Endothelial cell of hepatic sinusoid (primary cell): ENCODE results near the gene PRKAA2.

ENCODE experiments used
- in situ Hi-C: cut with HindIII; loops from 2 replicates; pipeline ENCODE4 v1.10.0; 2017; ENCODE audit warnings: low sequenced_read_pairs

The PRKAA2 gene

DNA sequence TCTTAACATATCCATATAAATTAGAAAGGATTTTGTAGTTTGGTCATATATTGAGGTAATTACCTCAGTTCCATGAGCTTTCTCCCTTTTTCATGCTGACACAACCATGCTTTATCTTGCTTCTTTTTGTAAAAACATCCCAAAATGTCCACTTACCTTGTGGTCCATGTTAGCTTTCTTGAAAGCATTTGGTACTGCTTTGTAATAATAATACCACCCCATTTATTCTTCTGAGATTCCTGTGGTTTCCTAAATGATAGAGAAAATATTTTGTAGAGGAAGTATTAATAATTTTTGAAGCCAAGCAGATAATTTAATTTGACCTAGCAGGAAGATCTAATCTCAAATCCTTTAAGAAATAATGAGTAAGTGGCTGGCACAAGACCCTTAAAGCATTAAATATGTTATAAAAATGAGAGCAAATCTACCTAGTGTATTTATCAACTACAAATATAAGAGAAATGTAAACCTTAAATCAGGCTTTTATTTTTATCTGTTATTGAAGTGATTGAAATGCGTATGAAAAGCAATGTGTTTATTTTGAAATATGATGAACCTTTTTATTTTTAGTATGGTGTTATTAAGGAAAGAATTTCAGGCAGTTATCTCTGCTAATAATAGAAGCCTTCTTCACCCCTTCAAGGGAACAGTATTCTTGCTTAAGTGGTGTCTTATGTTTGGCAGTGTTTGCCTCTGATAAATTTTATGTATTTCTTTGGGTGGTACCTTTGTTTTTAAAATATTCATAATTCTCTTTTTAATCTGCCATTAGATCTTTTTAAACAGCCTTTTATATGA lies 9.2 kb downstream of the PRKAA2 start:
- in situ Hi-C loops = no loop called here

DNA sequence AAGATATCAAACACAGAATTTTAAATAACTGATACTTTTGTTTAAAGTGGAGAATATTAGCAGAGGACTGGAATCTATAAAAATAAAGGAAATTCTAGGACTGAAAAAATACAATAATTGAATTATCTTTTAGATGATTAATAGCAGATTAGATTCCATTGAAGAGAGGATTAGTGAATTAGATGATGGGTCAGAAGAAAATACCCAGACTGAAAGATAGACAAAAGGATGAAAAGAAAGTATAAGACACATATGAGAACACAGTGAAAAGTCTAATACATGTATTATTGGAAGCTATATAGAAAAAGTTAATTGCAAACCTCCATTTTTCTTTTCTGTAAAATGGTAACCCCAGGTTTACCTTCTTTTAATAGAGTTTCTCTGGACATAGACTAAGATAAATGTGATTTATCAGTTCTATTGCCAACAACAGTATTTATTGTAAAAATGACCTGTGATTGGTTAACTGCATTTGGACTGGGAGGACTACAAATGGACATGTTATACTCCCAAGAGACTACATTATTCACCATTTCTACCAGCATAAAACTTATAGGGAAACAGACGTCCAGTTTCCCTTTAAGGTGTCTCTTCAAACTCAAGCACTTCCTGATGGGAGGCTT lies 11.0 kb downstream of the PRKAA2 start:
- in situ Hi-C loops = no loop called here

DNA sequence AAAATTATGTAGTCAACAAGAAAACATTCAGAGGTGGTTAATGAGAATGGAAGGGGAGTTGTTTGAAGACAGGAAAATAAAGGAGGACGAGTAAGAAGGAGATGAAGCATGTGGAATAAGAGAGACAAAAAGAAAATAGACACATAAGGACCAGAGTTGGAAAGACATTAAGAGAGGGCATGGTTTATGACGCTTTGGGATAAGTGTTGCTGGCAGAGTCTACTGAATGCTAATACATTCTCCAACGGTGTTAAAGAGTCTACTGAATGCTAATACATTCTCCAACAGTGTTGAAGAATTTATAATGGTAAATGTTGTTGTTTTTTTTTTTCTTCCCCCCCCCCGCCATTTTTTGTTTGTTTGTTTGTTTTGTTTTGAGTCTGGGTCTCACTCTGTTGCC lies 13.1 kb downstream of the PRKAA2 start:
- in situ Hi-C loops = no loop called here

- in situ Hi-C loops = no loop called here
These were observed 15.2 kb downstream of the PRKAA2 start for GRCh38 chr1:56660293-56660692.

DNA sequence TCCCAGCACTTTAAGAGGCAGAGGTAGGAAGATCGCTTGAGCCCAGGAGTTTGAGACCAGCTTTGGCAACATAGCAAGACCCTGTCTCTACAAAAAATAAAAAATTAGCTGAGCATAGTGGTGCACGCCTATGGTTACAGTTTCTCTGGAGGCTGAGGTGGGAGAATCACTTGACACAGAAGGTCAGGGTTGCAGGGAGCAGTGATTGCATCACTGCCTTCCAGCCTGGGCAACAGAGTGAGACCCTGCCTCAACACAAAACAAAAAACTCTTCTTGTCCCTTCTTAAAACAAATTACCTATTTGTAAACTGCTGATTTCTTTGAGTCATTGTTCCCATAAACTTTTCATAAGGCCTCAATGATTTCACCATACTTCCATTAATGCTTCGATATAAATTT lies 18.7 kb downstream of the PRKAA2 start:
- in situ Hi-C loops = no loop called here

- in situ Hi-C loops = no loop called here
These were observed 20.3 kb downstream of the PRKAA2 start for GRCh38 chr1:56665384-56665783.

GRCh38 chr1:56666112-56666608 lies 21.0 kb downstream of the PRKAA2 start:
- in situ Hi-C loops = no loop called here

DNA sequence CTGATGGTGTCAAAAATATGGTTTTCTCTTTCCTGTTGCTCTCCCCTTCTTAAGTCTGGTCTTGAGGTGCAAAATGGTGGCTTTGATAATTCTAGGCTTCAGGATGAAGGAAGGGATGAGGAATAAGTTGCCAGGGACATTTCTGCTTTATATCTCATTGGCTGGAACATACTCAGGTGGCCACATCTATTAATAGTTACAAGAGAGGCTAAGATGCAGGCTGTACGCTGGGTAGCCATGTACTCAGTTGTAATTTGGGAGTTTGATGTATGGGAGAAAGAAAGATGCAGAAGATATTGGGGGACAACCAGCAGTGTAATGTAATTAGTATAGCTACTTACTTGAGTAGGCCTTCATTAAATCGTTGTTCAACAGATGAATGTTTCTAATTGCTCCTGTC lies 25.2 kb downstream of the PRKAA2 start:
- in situ Hi-C loops = no loop called here

GRCh38 chr1:56671085-56671484 lies 26.0 kb downstream of the PRKAA2 start:
- in situ Hi-C loops = no loop called here

DNA sequence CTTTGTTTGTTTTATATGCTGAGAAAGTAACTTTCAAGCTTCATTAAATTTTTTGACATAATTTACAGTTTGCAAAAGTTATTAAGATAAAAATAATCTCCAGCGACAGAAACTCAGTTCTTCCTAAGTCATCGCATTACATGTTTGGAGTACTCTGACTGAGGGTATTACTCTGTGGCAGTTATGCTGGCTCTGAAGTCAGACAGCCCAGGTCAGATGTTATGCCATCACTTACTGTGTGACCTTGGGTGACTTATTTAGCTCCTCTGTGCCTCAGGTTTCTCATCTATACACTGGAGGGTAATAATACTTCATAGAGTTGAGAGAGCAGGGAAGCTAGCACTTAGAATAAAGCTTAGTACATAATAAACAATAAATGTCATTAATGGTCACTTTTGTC lies 26.4 kb downstream of the PRKAA2 start:
- in situ Hi-C loops = no loop called here

GRCh38 chr1:56672579-56672978 lies 27.5 kb downstream of the PRKAA2 start:
- in situ Hi-C loops = no loop called here

GRCh38 chr1:56675763-56676162 lies 30.6 kb downstream of the PRKAA2 start:
- in situ Hi-C loops = no loop called here

DNA sequence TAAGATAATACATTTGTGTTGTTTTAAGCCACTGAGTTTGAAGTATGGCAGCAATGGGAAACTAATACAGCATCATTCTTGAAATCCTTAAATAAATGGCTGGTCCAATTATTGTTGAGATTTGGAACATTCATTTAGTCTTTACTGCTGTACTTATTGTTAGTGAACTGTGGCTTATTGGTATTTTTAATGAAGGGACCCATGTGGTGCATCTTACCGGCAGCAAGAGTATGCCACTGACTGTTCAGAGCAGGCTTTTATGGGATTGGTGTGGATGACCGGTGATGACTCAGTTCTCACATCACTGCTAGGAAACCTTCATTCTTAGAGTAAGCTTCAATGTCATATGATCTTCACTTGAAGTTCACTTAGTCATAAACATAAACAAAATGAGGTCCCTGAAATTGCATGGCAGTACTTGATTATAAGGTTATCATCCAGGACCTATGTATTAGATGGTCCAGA lies 31.5 kb downstream of the PRKAA2 start:
- in situ Hi-C loops = no loop called here

DNA sequence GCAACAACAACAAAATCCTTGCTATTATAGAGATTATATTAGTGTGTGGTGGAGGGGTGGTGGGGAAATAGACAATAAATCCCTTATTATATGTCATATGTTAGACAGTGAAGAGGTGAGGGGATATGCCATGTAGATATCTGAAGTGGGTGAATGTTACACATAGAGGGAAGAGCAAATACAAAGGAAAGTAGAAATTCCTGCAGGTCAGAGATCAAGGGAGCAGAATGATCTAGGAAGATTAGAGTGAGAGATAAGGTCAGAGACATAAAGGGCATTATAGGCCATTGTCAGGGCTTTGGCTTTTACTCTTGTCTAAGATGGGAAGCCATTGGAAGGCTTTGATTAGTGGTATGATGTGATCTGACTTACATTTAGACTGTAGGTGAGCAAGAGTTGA lies 38.5 kb downstream of the PRKAA2 start:
- in situ Hi-C loops = no loop called here

- in situ Hi-C loops = no loop called here
These were observed 41.1 kb downstream of the PRKAA2 start for GRCh38 chr1:56686169-56686568.

GRCh38 chr1:56688522-56689026 lies 43.5 kb downstream of the PRKAA2 start:
- in situ Hi-C loops = no loop called here

- in situ Hi-C loops = no loop called here
These were observed 51.5 kb downstream of the PRKAA2 start for GRCh38 chr1:56696663-56697062.

DNA sequence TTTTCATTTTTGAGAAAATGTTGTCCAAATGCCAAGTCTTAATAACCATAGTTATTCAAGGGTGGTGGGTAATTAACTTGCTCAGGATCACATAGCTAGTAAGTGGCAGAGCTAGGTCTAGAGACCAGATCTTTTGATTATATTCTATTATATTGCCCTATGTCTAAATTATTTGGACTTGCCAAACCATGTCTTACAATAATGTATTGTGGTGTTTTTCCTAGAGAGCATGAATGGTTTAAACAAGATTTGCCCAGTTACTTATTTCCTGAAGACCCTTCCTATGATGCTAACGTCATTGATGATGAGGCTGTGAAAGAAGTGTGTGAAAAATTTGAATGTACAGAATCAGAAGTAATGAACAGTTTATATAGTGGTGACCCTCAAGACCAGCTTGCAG lies 58.6 kb downstream of the PRKAA2 start:
- in situ Hi-C loops = no loop called here

GRCh38 chr1:56707379-56707778 lies 62.3 kb downstream of the PRKAA2 start:
- in situ Hi-C loops = no loop called here

- in situ Hi-C loops = no loop called here
These were observed 64.3 kb downstream of the PRKAA2 start for GRCh38 chr1:56709269-56709880.

DNA sequence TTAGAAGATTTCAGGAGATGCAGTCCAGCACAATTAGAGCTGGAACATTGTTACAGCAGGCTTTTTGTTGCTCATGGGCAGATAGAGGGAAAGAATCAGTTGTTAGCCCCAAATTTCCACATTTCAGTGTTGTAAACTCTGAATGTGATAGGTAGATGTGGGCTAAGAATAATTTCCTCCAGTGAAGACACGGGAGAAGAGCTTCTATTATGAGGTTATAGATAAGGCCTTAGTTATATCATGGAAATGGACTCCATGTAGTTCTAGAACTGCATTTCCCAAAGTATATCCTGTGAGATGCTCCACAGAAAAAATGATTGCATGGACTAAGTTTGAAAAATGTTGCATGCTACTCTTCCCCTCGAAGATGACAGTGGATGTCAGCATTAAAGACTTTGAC lies 64.9 kb downstream of the PRKAA2 start:
- in situ Hi-C loops = no loop called here

DNA sequence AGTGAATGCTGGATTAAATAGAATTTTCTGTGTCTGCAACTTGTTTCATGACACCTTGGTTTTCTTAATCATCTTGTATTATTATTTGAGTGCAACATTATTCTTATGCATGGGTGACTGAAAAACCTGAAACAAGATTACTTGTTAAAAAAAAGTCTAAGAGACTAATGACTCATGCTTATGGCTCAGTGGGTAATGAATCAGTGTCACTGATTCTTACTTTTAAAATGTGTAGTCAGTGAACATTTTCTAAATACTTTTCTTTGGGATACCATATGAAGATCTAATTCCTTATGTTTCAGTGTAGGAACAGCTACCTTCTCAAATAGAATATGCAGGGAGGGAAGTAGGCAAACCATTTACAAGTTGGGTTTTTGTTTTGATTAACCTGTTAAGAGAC lies 65.5 kb downstream of the PRKAA2 start:
- in situ Hi-C loops = no loop called here
